ENCODE data around the gene PLXNB1.

The PLXNB1 gene

GRCh38 chr3:48407542-48408099 is 22.3 kb downstream of the PLXNB1 start:
- DNase-seq (ENCODE audit: low spot score), result peak; percentile 9
- TF ChIP-seq CTCF (IDR thresholded peaks at IDR 0.05; ENCODE audit: extremely low read depth, missing control alignments), result no peak

- TF ChIP-seq CTCF (IDR thresholded peaks at IDR 0.05; ENCODE audit: extremely low read depth, missing control alignments), result no peak
- peak; percentile 11 for DNase-seq (ENCODE audit: low spot score)
These were observed 23.1 kb downstream of the PLXNB1 start for GRCh38 chr3:48406443-48407431.

- TF ChIP-seq CTCF (IDR thresholded peaks at IDR 0.05; ENCODE audit: extremely low read depth, missing control alignments), result no peak
These were observed 23.9 kb downstream of the PLXNB1 start for GRCh38 chr3:48405971-48406370.

GRCh38 chr3:48405343-48405881 is 24.5 kb downstream of the PLXNB1 start:
- DNase-seq (ENCODE audit: low spot score), result peak; percentile 2
- TF ChIP-seq CTCF (IDR thresholded peaks at IDR 0.05; ENCODE audit: extremely low read depth, missing control alignments), result no peak

More at GRCh38 chr3:48405971-48406370, 23.9 kb downstream of the PLXNB1 start:
- peak; percentile 8 for DNase-seq (ENCODE audit: low spot score)

- peak; percentile 1 for DNase-seq (ENCODE audit: low spot score)
- TF ChIP-seq CTCF (IDR thresholded peaks at IDR 0.05; ENCODE audit: extremely low read depth, missing control alignments), result no peak
These were observed 25.2 kb downstream of the PLXNB1 start for GRCh38 chr3:48404440-48405342.

GRCh38 chr3:48403533-48404439 is 26.1 kb downstream of the PLXNB1 start:
- TF ChIP-seq CTCF (IDR thresholded peaks at IDR 0.05; ENCODE audit: extremely low read depth, missing control alignments), result no peak
- peak; percentile 3 for DNase-seq (ENCODE audit: low spot score)

All from GM20000 (cell line).